A549 treated with ZK216348 at 1 μM for 4 hours (cell line): ENCODE data around the gene PKIG. TPM values are rescaled to one million over a fixed set of nuclear protein-coding genes. Genes with fewer than 3 reads are reported as not detected.

ENCODE experiments used
- total RNA-seq: library from RNA; stranded (reverse); fragments of 200-300 nt; extraction: Qiagen RNA extraction; gene quantifications from 5 replicates; pipeline ENCODE4 v1.2.3, GENCODE V29; 2022; ENCODE audit warnings: low read depth

PKIG gene
- total RNA-seq, result 31.3 to 43.4 TPM (median 37.9 TPM) in 5 replicates

GRCh38 chr20:44582311-44583025 lies at the start of gene PKIG:
TSS of gene PKIG (plus strand) at chr20:44582579. CDS start at chr20:44614557, 31,978 bp downstream.

GRCh38 chr20:44651684-44652423 lies 69.5 kb downstream of the PKIG start, which contains the start of gene ADA:
TSS of gene ADA (minus strand) at chr20:44651699. CDS start at chr20:44651607, 92 bp downstream.

Other genes with a start within 250 kb of the PKIG start
- gene R3HDML, start 245.5 kb upstream of the PKIG start, total RNA-seq, result 0.22 to 0.97 TPM (median 0.57 TPM) in 4 of 5 replicates, not detected in the other
- gene HNF4A, start 226.9 kb upstream of the PKIG start, total RNA-seq, result 11.4 to 21.3 TPM (median 16.5 TPM) in 5 replicates
- gene TTPAL, start 106.7 kb upstream of the PKIG start, total RNA-seq, result 9.9 to 15.3 TPM (median 14.6 TPM) in 5 replicates
- gene SERINC3, start 60.5 kb upstream of the PKIG start, total RNA-seq, result 60.0 to 91.8 TPM (median 77.9 TPM) in 5 replicates
- 45.5 to 61.2 TPM (median 53.7 TPM) in 5 replicates for gene ADA, start 69.1 kb downstream of the PKIG start, total RNA-seq
- 18.1 to 40.4 TPM (median 24.9 TPM) in 5 replicates for gene CCN5, start 132.8 kb downstream of the PKIG start, total RNA-seq
- gene KCNK15, start 163.3 kb downstream of the PKIG start, total RNA-seq, result 0.33 to 0.64 TPM (median 0.56 TPM) in 5 replicates
- gene RIMS4, start 228.0 kb downstream of the PKIG start, total RNA-seq, result 0.90 to 2.0 TPM (median 1.5 TPM) in 5 replicates